Endodermal cell (in vitro differentiated cells): ENCODE measurements around the gene DBI. TPM values are rescaled to one million over a fixed set of nuclear protein-coding genes. Genes with fewer than 3 reads are reported as not detected.

Experiments
- DNase-seq: peaks from one replicate; pipeline ENCODE4 v3.0.0-alpha.2; 2017
- H3K27ac ChIP-seq: 2 replicates; pipeline ENCODE4 v1.5.1; 2013; ENCODE audit warnings: mild to moderate bottlenecking, low read depth, low read length, moderate library complexity
- H3K27me3 ChIP-seq: 2 replicates; pipeline ENCODE4 v1.6.1; 2013; ENCODE audit warnings: mild to moderate bottlenecking, low read length, moderate library complexity; ENCODE audit not compliant: insufficient read depth, control insufficient read depth, poor library complexity, severe bottlenecking
- H3K36me3 ChIP-seq: 2 replicates; pipeline ENCODE4 v1.7.0; 2013; ENCODE audit warnings: mild to moderate bottlenecking, low read length, moderate library complexity; ENCODE audit not compliant: control insufficient read depth, insufficient read depth
- H3K4me1 ChIP-seq: one replicate; pipeline ENCODE4 v1.7.0; 2013; ENCODE audit warnings: low read length; ENCODE audit not compliant: control insufficient read depth, insufficient read depth
- H3K4me3 ChIP-seq: 2 replicates; pipeline ENCODE4 v1.5.1; 2013; ENCODE audit warnings: mild to moderate bottlenecking, low read length, moderate library complexity
- H3K9ac ChIP-seq: 2 replicates; pipeline ENCODE4 v1.6.1; 2013; ENCODE audit warnings: mild to moderate bottlenecking, low read length, moderate library complexity; ENCODE audit not compliant: poor library complexity, severe bottlenecking; ENCODE audit errors: extremely low read depth
- H3K9me3 ChIP-seq: 2 replicates; pipeline ENCODE4 v1.6.1; 2013; ENCODE audit warnings: mild to moderate bottlenecking, low read length, moderate library complexity; ENCODE audit not compliant: control insufficient read depth
- H3K27ac Mint-ChIP-seq: 2 replicates; pipeline ENCODE4 v1.8.0; 2020; ENCODE audit warnings: mixed read lengths
- H3K27me3 Mint-ChIP-seq: 2 replicates; pipeline ENCODE4 v1.8.0; 2021; ENCODE audit warnings: mild to moderate bottlenecking, mixed read lengths; ENCODE audit not compliant: insufficient read depth
- H3K36me3 Mint-ChIP-seq: 2 replicates; pipeline ENCODE4 v1.8.0; 2020; ENCODE audit warnings: low read depth, mixed read lengths
- H3K4me1 Mint-ChIP-seq: 2 replicates; pipeline ENCODE4 v1.8.0; 2020; ENCODE audit warnings: mixed read lengths
- H3K4me3 Mint-ChIP-seq: 2 replicates; pipeline ENCODE4 v1.8.0; 2020; ENCODE audit warnings: mild to moderate bottlenecking, moderate library complexity, mixed read lengths
- H3K9me3 Mint-ChIP-seq: 2 replicates; pipeline ENCODE4 v1.8.0; 2020; ENCODE audit warnings: mild to moderate bottlenecking, mixed read lengths
- WGBS, 2 experiments: methylation state at CpG; one replicate each; pipeline versions ENCODE4 v1.1.5 to v1.1.7; 2013; ENCODE audit warnings: missing lambda C conversion rate in 2 of 2, mixed read lengths in 1 of 2; ENCODE audit not compliant: insufficient coverage in 1 of 2, insufficient read length in 1 of 2; 5-methylcytosine and 5-hydroxymethylcytosine counted together
- total RNA-seq, 2 donors: library from RNA; stranded (reverse); fragmentation: NEBNext Ultra II Directional in 1 of 2; extraction: Animal tissue kit (Norgen Biotek cat#: 25700) in 1 of 2; gene quantifications; 2 replicates in 1 of 2; 3 replicates in 1 of 2; pipeline ENCODE4 v1.2.1, GENCODE V29; 2021
- TF ChIP-seq, protein P1 (sequence below): fragments of 200-600 bp; sonication (generic); conservative IDR thresholded peaks from 2 replicates; pipeline ENCODE4 v1.5.0; 2021; ENCODE audit warnings: antibody characterized with exemption, mild to moderate bottlenecking

DBI gene
- total RNA-seq, 2 donors from 2014 or later: 138 to 178 TPM

DNA sequence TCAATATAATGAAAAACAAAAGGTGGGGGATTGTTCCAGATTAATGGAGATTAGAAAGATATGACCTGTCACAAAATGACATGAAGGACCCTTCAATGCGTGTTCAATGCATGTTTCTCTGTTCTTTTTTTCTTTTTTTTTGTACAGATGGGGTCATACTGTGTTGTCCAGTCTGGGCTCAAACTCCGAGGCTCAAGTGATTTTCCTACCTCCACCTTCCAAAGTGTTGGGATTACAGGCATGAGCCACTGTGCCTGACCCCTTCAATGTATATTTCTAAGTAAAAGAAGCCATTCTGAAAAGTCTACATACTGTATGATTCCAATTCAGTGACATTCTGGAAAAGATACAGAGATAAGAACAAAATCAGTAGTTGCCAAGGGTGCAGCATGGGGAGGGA is 32.9 kb upstream of the DBI start:
- 91% methylated on average over 2 of the region's 2 CpGs; no CpG with 5 or more reads in 1 of the 2 experiments for WGBS, 2 experiments
- Mint-ChIP-seq H3K4me1 (peaks cover 8% of the 10 kb centered on the region), H3K9me3 (no peaks in the 10 kb centered on the region)

DNA sequence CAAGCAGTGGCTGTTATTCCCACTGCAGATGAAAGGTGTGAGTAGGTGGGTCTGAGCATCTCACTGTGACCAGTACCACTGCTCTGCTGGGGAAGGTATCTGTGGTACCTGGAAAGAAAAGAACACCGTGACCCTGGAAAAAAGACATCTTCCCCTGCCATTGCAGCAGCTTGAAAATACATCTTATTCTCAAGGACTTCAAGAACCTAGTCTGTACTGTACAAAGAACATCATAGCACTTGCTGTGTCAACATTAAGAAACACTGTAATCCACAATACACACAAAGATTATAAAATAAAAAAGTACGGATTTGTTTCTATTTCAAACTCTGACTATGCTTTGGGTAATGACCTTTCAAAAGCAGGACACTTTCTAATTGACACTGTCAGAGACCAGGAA is 29.0 kb upstream of the DBI start:
- H3K9ac ChIP-seq: peak overlapping the region; percentile 41
- Mint-ChIP-seq H3K9me3 (no peaks in the 10 kb centered on the region), H3K4me3 (no peak overlapping the region), H3K4me1 (peaks cover 18% of the 10 kb centered on the region), H3K27me3 (no peaks in the 10 kb centered on the region), H3K36me3 (no peaks in the 10 kb centered on the region), H3K27ac (no peak overlapping the region)
- H3K9me3 ChIP-seq: no peaks in the 10 kb centered on the region
- no peaks in the 10 kb centered on the region for H3K27me3 ChIP-seq
- H3K4me3 ChIP-seq: peak overlapping the region; percentile 52
- H3K36me3 ChIP-seq: no peaks in the 10 kb centered on the region
- DNase-seq: no peak
- TF ChIP-seq, protein P1, sequence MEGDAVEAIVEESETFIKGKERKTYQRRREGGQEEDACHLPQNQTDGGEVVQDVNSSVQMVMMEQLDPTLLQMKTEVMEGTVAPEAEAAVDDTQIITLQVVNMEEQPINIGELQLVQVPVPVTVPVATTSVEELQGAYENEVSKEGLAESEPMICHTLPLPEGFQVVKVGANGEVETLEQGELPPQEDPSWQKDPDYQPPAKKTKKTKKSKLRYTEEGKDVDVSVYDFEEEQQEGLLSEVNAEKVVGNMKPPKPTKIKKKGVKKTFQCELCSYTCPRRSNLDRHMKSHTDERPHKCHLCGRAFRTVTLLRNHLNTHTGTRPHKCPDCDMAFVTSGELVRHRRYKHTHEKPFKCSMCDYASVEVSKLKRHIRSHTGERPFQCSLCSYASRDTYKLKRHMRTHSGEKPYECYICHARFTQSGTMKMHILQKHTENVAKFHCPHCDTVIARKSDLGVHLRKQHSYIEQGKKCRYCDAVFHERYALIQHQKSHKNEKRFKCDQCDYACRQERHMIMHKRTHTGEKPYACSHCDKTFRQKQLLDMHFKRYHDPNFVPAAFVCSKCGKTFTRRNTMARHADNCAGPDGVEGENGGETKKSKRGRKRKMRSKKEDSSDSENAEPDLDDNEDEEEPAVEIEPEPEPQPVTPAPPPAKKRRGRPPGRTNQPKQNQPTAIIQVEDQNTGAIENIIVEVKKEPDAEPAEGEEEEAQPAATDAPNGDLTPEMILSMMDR: no peak
- no peak overlapping the region for H3K27ac ChIP-seq
- 90 to 91% methylated on average over 2 of the region's 2 CpGs for WGBS, 2 experiments
- H3K4me1 ChIP-seq: peaks cover 18% of the 10 kb centered on the region

More for the DNA sequence above, 32.9 kb upstream of the DBI start:
- Mint-ChIP-seq H3K4me3 (no peak overlapping the region), H3K36me3 (no peaks in the 10 kb centered on the region), H3K27ac (no peak overlapping the region), H3K27me3 (no peaks in the 10 kb centered on the region)
- no peak for DNase-seq
- no peaks in the 10 kb centered on the region for H3K36me3 ChIP-seq
- no peaks in the 10 kb centered on the region for H3K27me3 ChIP-seq
- no peak overlapping the region for H3K9ac ChIP-seq
- H3K4me3 ChIP-seq: no peak overlapping the region
- H3K27ac ChIP-seq: no peak overlapping the region
- no peaks in the 10 kb centered on the region for H3K9me3 ChIP-seq
- TF ChIP-seq, protein P1: no peak
- H3K4me1 ChIP-seq: peaks cover 5% of the 10 kb centered on the region

DNA sequence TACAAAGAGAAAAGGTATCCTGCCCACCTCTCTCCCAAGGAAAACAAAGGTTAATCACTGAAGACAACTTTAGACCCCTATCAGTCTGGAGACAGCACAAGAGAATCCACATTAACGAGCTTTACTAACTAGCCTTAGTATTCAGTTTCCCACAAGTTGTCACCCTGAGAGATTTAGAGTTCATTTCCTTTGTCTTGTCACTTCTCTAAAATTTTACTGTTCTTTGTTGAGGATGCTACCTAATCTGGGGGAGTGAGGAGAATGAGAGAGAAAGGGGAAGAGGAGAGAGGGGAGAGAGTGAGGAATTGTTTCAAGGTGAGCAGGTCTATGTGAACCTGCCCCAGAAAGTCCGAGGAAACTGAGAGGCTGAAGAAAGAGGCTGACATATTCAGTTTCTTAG is 28.5 kb upstream of the DBI start:
- Histone ChIP-seq H3K9ac (peak overlapping the region; percentile 41), H3K36me3 (no peaks in the 10 kb centered on the region), H3K27ac (no peak overlapping the region), H3K9me3 (no peaks in the 10 kb centered on the region), H3K4me3 (peak overlapping the region; percentile 52), H3K27me3 (no peaks in the 10 kb centered on the region), H3K4me1 (peaks cover 18% of the 10 kb centered on the region)
- H3K9me3 Mint-ChIP-seq: no peaks in the 10 kb centered on the region
- no peaks in the 10 kb centered on the region for H3K36me3 Mint-ChIP-seq
- 44 to 86% methylated on average over 1 to 2 of the region's 2 CpGs for WGBS, 2 experiments
- TF ChIP-seq, protein P1: no peak
- H3K4me3 Mint-ChIP-seq: no peak overlapping the region
- DNase-seq: no peak
- peak overlapping the region; percentile 76 for H3K27ac Mint-ChIP-seq
- H3K27me3 Mint-ChIP-seq: no peaks in the 10 kb centered on the region
- H3K4me1 Mint-ChIP-seq: peaks cover 18% of the 10 kb centered on the region
